CD4-positive, alpha-beta T cell (primary cell): ENCODE measurements around the gene TLX3. TPM values are rescaled to one million over a fixed set of nuclear protein-coding genes. Genes with fewer than 3 reads are reported as not detected.

Source experiments
- ATAC-seq: fragments of 200-7000 bp; cut with Tn5 transposase; one replicate; pipeline ENCODE4 v1.10.0; 2022; ENCODE audit warnings: mild to moderate bottlenecking; ENCODE audit not compliant: poor library complexity
- CTCF ChIA-PET: fragments of 350-600 bp; sonication (Branson Sonifier 250); formaldehyde crosslinking; loops from one replicate; lab custom pipeline; 2021; ENCODE audit warnings: antibody characterized with exemption, inconsistent platforms; lab: Charles Lee
- POLR2A ChIA-PET: fragments of 350-600 bp; sonication (Branson Sonifier 250); formaldehyde crosslinking; loops from one replicate; lab custom pipeline; 2021; ENCODE audit warnings: antibody characterized with exemption, inconsistent platforms; lab: Charles Lee
- DNase-seq, 14 experiments: peaks; one replicate each; pipeline ENCODE4 v3.0.0-alpha.2; 2013 to 2020; ENCODE audit warnings: mixed read lengths in 2 of 14
- H3K27ac ChIP-seq, 2 donors: one replicate each; pipeline versions ENCODE4 v1.5.1 to v1.7.0; 2013; ENCODE audit warnings: low read length in 2 of 2, low read depth in 1 of 2, mild to moderate bottlenecking in 1 of 2
- H3K27me3 ChIP-seq, 2 experiments: 1 replicate in 1 of 2; 2 replicates in 1 of 2; pipeline versions ENCODE4 v1.6.1 to v1.7.0; 2013; ENCODE audit warnings: low read length in 2 of 2, control low read depth in 1 of 2, mild to moderate bottlenecking in 1 of 2, moderate library complexity in 1 of 2; ENCODE audit not compliant: insufficient read depth in 2 of 2, control insufficient read depth in 1 of 2
- H3K36me3 ChIP-seq: one replicate; pipeline ENCODE4 v1.6.1; 2013; ENCODE audit warnings: low read length, control low read depth; ENCODE audit not compliant: insufficient read depth
- H3K4me1 ChIP-seq: one replicate; pipeline ENCODE4 v1.6.1; 2013; ENCODE audit warnings: low read length, control low read depth; ENCODE audit not compliant: insufficient read depth
- H3K4me3 ChIP-seq: one replicate; pipeline ENCODE4 v1.5.1; 2013; ENCODE audit warnings: mild to moderate bottlenecking, low read length, moderate library complexity
- H3K9me3 ChIP-seq, 2 experiments: 1 replicate in 1 of 2; 2 replicates in 1 of 2; pipeline versions ENCODE4 v1.6.1 to v1.7.0; 2013; ENCODE audit warnings: low read length in 2 of 2, mild to moderate bottlenecking in 2 of 2, control low read depth in 1 of 2, moderate library complexity in 1 of 2; ENCODE audit not compliant: control insufficient read depth in 1 of 2, insufficient read depth in 1 of 2
- H3K27ac Mint-ChIP-seq: one replicate; pipeline ENCODE4 v1.8.0; 2020; ENCODE audit warnings: mixed read lengths
- H3K27me3 Mint-ChIP-seq: one replicate; pipeline ENCODE4 v1.8.0; 2021; ENCODE audit warnings: mixed read lengths
- H3K36me3 Mint-ChIP-seq: one replicate; pipeline ENCODE4 v1.8.0; 2021; ENCODE audit warnings: low read depth, mixed read lengths
- H3K4me1 Mint-ChIP-seq: one replicate; pipeline ENCODE4 v1.8.0; 2021; ENCODE audit warnings: low read depth, mixed read lengths
- H3K4me3 Mint-ChIP-seq: one replicate; pipeline ENCODE4 v1.8.0; 2020; ENCODE audit warnings: mild to moderate bottlenecking, mixed read lengths
- H3K9me3 Mint-ChIP-seq: one replicate; pipeline ENCODE4 v1.8.0; 2020; ENCODE audit warnings: mixed read lengths
- intact Hi-C, 2 experiments: fragments of 100-400 bp; cut with DNase I in 1 of 2; cut with micrococcal nuclease in 1 of 2; formaldehyde crosslinking; loops; one replicate each; pipeline versions ENCODE4 v1.15.1 to v1.9.0; 2023 to 2025; cut with DNase I, micrococcal nuclease
- polyA plus RNA-seq, 2 donors: library from polyadenylated mRNA; unstranded; fragments of 120-200 nt; gene quantifications; one replicate each; pipeline ENCODE4 v1.2.1, GENCODE V29; 2013
- total RNA-seq, 174 experiments: library from RNA in 2 of 174; stranded (reverse) in 2 of 174; gene quantifications; one replicate each; pipeline ENCODE4 v1.2.3 and lab custom pipeline; 2021 to 2026
- TF ChIP-seq, protein P1 (sequence below): fragments of 200-600 bp; IDR thresholded peaks from one replicate; pipeline ENCODE4 v1.8.0; 2022; ENCODE audit warnings: antibody characterized with exemption, mild to moderate bottlenecking

The TLX3 gene
- total RNA-seq (not detected), total RNA-seq (lab: John Stamatoyannopoulos, UW) (0 to 0.11 (median 0) reads per million in 172 experiments)
- not detected for polyA plus RNA-seq (2013, experiment 1 of 2)
- not detected for polyA plus RNA-seq (2013, experiment 2 of 2)

DNA sequence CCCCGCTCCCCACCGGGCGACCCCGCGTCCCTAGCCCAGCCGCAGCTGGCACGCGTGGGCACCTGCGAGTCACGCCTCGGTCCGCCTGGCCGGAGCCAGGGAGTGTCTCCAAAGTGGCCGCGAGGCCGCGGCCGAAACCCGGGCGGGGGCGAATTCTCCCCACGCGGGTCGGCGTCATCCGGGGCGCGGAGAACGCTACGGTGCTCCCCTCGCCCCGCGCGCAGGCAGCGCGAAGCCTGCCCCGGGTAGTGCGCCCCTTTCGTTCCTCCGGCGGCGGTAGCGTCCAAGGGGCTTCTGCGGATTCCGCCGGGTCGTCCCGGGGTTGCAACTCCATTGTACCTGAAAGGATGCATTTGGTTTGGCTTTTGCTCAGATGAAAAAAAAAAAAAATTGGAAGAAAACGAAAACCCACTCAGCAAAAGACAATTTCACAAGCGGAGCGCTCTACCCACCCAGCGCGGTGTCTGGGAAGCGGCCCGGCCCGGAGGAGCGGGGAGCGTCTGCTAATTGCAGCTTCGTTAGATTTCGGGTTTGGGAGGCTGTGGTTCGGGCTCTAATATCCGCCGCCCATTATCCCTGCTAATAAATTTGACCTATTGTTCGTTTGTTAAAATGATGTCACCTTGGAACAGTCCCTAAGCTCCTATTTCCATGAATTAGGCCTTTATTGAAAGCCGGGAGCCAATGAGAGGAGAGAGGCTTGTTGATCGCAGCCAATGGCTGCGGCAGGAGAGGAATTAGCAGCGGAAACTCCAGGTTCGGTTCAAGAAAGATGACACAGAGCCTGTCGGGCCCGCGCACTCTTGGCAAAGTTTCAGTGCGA lies at the start of gene TLX3:
Gene TLX3, plus strand, starts transcription at position 796 of the 823 bp plus-strand sequence. CDS start 118 bp downstream, outside the sequence.
- TF ChIP-seq, protein P1, sequence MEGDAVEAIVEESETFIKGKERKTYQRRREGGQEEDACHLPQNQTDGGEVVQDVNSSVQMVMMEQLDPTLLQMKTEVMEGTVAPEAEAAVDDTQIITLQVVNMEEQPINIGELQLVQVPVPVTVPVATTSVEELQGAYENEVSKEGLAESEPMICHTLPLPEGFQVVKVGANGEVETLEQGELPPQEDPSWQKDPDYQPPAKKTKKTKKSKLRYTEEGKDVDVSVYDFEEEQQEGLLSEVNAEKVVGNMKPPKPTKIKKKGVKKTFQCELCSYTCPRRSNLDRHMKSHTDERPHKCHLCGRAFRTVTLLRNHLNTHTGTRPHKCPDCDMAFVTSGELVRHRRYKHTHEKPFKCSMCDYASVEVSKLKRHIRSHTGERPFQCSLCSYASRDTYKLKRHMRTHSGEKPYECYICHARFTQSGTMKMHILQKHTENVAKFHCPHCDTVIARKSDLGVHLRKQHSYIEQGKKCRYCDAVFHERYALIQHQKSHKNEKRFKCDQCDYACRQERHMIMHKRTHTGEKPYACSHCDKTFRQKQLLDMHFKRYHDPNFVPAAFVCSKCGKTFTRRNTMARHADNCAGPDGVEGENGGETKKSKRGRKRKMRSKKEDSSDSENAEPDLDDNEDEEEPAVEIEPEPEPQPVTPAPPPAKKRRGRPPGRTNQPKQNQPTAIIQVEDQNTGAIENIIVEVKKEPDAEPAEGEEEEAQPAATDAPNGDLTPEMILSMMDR: no peak
- Histone ChIP-seq H3K4me3 (no peak within 1 kb of the TSS), H3K4me1 (peaks cover 34% of the 10 kb centered on the region), H3K27me3 (peaks cover 62 to 87% of the 10 kb centered on the region in 2 experiments), H3K9me3 (peaks cover 0 to 35% of the 10 kb centered on the region in 2 experiments), H3K27ac (no peak within 1 kb of the TSS), H3K36me3 (no peaks in the 10 kb centered on the region)
- H3K27me3 Mint-ChIP-seq: peaks cover 69% of the 10 kb centered on the region
- CTCF ChIA-PET: no interaction called here
- ATAC-seq (no peak), DNase-seq (no peak)
- peaks cover 13% of the 10 kb centered on the region for H3K4me1 Mint-ChIP-seq
- no peaks in the 10 kb centered on the region for H3K36me3 Mint-ChIP-seq
- intact Hi-C loops: no loop called here
- H3K9me3 Mint-ChIP-seq: no peaks in the 10 kb centered on the region
- no peak within 1 kb of the TSS for H3K4me3 Mint-ChIP-seq
- POLR2A ChIA-PET: no interaction called here
- no peak within 1 kb of the TSS for H3K27ac Mint-ChIP-seq

DNA sequence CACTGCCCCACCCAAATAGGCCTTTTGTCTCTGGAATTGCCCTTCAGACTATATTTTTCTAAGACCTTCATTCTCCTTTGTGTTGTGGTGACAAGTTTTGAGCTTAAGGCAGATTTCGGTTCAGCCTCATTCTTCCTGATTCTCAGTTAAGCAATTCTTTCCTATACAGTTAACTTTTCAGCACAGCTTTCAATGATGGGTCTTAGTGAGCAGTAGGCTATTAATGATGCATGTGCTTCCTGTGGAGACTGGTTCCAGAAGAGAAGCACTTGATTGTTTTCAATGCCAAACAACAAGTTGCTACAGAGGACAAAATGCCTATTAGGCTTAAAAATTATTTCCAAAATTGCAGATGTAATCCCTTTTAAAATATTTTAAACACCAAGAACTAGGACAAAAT lies 47.7 kb upstream of the TLX3 start:
- H3K9me3 Mint-ChIP-seq: no peaks in the 10 kb centered on the region
- Histone ChIP-seq H3K9me3 (no peaks in the 10 kb centered on the region), H3K4me1 (peaks cover 8% of the 10 kb centered on the region), H3K27ac (no peak overlapping the region), H3K27me3 (no peaks in the 10 kb centered on the region), H3K36me3 (no peaks in the 10 kb centered on the region), H3K4me3 (no peak overlapping the region)
- intact Hi-C loops: no loop called here
- no peak overlapping the region for H3K27ac Mint-ChIP-seq
- ChIA-PET POLR2A (no interaction called here), CTCF (no interaction called here)
- DNase-seq (no peak), ATAC-seq (no peak)
- no peaks in the 10 kb centered on the region for H3K27me3 Mint-ChIP-seq
- H3K36me3 Mint-ChIP-seq: no peaks in the 10 kb centered on the region
- no peak overlapping the region for H3K4me3 Mint-ChIP-seq
- TF ChIP-seq, protein P1: no peak
- H3K4me1 Mint-ChIP-seq: peaks cover 6% of the 10 kb centered on the region

DNA sequence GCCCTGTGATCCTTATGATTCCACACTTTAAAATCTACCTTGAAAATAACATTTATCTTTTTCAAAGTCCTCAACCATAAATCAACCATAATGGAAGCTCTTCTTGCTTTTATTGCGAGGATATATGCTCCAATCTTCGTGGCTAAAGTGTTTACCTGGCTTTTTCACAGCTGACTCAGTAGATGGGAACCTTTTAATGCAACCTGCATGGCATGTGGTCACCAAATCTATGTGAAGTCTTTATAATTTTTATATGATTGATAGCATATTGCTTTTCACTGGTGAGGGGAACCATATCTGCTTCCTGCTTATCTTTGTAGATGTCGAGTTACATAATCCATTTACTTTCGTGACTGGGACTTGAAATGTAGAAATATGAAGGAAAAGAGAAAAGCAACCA lies 47.1 kb upstream of the TLX3 start:
- H3K4me3 Mint-ChIP-seq: no peak overlapping the region
- ATAC-seq: no peak
- peaks cover 6% of the 10 kb centered on the region for H3K4me1 Mint-ChIP-seq
- no peak overlapping the region for H3K27ac Mint-ChIP-seq
- Histone ChIP-seq H3K27ac (no peak overlapping the region), H3K9me3 (no peaks in the 10 kb centered on the region), H3K4me1 (peaks cover 8% of the 10 kb centered on the region), H3K4me3 (no peak overlapping the region), H3K27me3 (no peaks in the 10 kb centered on the region), H3K36me3 (no peaks in the 10 kb centered on the region)
- POLR2A ChIA-PET: no interaction called here
- no peak for DNase-seq
- no peaks in the 10 kb centered on the region for H3K9me3 Mint-ChIP-seq
- intact Hi-C loops: no loop called here
- H3K36me3 Mint-ChIP-seq: no peaks in the 10 kb centered on the region
- H3K27me3 Mint-ChIP-seq: no peaks in the 10 kb centered on the region
- TF ChIP-seq, protein P1: no peak
- CTCF ChIA-PET: no interaction called here
